WTC11 (cell line): Measurements from ENCODE around the gene KCNIP1.

Experiments
- MAX ChIP-seq: sonication (generic); formaldehyde crosslinking; IDR thresholded peaks from 2 replicates; pipeline ENCODE4 v1.8.0; 2022; ENCODE audit warnings: mild to moderate bottlenecking, missing genetic modification reagents
- NR3C1 ChIP-seq: sonication (generic); formaldehyde crosslinking; conservative IDR thresholded peaks from 2 replicates; pipeline ENCODE4 v1.8.1; 2023; ENCODE audit warnings: low read depth, mild to moderate bottlenecking, missing genetic modification reagents
- USF2 ChIP-seq: sonication (generic); formaldehyde crosslinking; IDR thresholded peaks from 2 replicates; pipeline ENCODE4 v1.8.1; 2023; ENCODE audit warnings: mild to moderate bottlenecking, missing genetic modification reagents, moderate library complexity
- TF ChIP-seq, protein P1 (sequence below): fragments of 200-600 bp; IDR thresholded peaks from 2 replicates; pipeline ENCODE4 v1.8.0; 2022; ENCODE audit warnings: antibody characterized with exemption
- TF ChIP-seq, protein P2 (sequence below): sonication (generic); formaldehyde crosslinking; IDR thresholded peaks from 2 replicates; pipeline ENCODE4 v1.8.1; 2023; ENCODE audit warnings: mild to moderate bottlenecking, missing genetic modification reagents

- TF ChIP-seq, protein P1, sequence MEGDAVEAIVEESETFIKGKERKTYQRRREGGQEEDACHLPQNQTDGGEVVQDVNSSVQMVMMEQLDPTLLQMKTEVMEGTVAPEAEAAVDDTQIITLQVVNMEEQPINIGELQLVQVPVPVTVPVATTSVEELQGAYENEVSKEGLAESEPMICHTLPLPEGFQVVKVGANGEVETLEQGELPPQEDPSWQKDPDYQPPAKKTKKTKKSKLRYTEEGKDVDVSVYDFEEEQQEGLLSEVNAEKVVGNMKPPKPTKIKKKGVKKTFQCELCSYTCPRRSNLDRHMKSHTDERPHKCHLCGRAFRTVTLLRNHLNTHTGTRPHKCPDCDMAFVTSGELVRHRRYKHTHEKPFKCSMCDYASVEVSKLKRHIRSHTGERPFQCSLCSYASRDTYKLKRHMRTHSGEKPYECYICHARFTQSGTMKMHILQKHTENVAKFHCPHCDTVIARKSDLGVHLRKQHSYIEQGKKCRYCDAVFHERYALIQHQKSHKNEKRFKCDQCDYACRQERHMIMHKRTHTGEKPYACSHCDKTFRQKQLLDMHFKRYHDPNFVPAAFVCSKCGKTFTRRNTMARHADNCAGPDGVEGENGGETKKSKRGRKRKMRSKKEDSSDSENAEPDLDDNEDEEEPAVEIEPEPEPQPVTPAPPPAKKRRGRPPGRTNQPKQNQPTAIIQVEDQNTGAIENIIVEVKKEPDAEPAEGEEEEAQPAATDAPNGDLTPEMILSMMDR, result no peak
- no peak for TF ChIP-seq NR3C1 (CRISPR knock-in tag)
- TF ChIP-seq MAX, result no peak
- no peak for TF ChIP-seq USF2
- TF ChIP-seq, protein P2, sequence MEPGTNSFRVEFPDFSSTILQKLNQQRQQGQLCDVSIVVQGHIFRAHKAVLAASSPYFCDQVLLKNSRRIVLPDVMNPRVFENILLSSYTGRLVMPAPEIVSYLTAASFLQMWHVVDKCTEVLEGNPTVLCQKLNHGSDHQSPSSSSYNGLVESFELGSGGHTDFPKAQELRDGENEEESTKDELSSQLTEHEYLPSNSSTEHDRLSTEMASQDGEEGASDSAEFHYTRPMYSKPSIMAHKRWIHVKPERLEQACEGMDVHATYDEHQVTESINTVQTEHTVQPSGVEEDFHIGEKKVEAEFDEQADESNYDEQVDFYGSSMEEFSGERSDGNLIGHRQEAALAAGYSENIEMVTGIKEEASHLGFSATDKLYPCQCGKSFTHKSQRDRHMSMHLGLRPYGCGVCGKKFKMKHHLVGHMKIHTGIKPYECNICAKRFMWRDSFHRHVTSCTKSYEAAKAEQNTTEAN (CRISPR knock-in tag), result no peak
Measured at GRCh38 chr5:170611449-170612090, 107.8 kb downstream of the KCNIP1 start.
